Muscle layer of duodenum (tissue), 2 donors: Measurements from ENCODE around the gene NCCRP1.

Experiments used
- H3K27ac ChIP-seq: one replicate; pipeline ENCODE4 v1.7.0; 2013; ENCODE audit warnings: mild to moderate bottlenecking, low read length
- H3K27me3 ChIP-seq: one replicate; pipeline ENCODE4 v1.7.0; 2013; ENCODE audit warnings: low read depth, mild to moderate bottlenecking, control low read depth, low read length
- H3K36me3 ChIP-seq, 2 donors: one replicate each; pipeline ENCODE4 v1.7.0; 2013; ENCODE audit warnings: low read length in 2 of 2, control low read depth in 1 of 2, mild to moderate bottlenecking in 1 of 2; ENCODE audit not compliant: insufficient read depth in 2 of 2, control insufficient read depth in 1 of 2
- H3K4me1 ChIP-seq, 2 donors: one replicate each; pipeline ENCODE4 v1.7.0; 2013; ENCODE audit warnings: low read length in 2 of 2, mild to moderate bottlenecking in 2 of 2, control low read depth in 1 of 2, moderate library complexity in 1 of 2; ENCODE audit not compliant: insufficient read depth in 2 of 2, control insufficient read depth in 1 of 2
- H3K4me3 ChIP-seq, 2 donors: one replicate each; pipeline ENCODE4 v1.7.0; 2013; ENCODE audit warnings: low read length in 2 of 2, low read depth in 1 of 2, mild to moderate bottlenecking in 1 of 2
- H3K9me3 ChIP-seq, 2 donors: one replicate each; pipeline ENCODE4 v1.7.0; 2013; ENCODE audit warnings: low read length in 2 of 2, control low read depth in 1 of 2, mild to moderate bottlenecking in 1 of 2; ENCODE audit not compliant: control insufficient read depth in 1 of 2
- donor health status: healthy.

Gene NCCRP1

GRCh38 chr19:39166571-39167391, 30.0 kb upstream of the NCCRP1 start:
- Histone ChIP-seq H3K27me3 (no peaks in the 10 kb centered on the region), H3K9me3 (no peaks in the 10 kb centered on the region), H3K27ac (no peak overlapping the region), H3K4me1 (peaks cover 0 to 16% of the 10 kb centered on the region in 2 donors), H3K4me3 (no peak overlapping the region), H3K36me3 (peaks cover 0 to 21% of the 10 kb centered on the region in 2 donors)

GRCh38 chr19:39167461-39168257, 29.1 kb upstream of the NCCRP1 start:
- Histone ChIP-seq H3K36me3 (peaks cover 0 to 26% of the 10 kb centered on the region in 2 donors), H3K4me1 (peaks cover 0 to 16% of the 10 kb centered on the region in 2 donors), H3K27me3 (no peaks in the 10 kb centered on the region), H3K27ac (no peak overlapping the region), H3K4me3 (no peak overlapping the region), H3K9me3 (no peaks in the 10 kb centered on the region)

GRCh38 chr19:39168258-39169142, 28.3 kb upstream of the NCCRP1 start:
- no peaks in the 10 kb centered on the region for H3K9me3 ChIP-seq
- H3K4me3 ChIP-seq: no peak overlapping the region
- no peak overlapping the region for H3K27ac ChIP-seq
- H3K36me3 ChIP-seq: peaks cover 0 to 34% of the 10 kb centered on the region in 2 donors
- H3K4me1 ChIP-seq: peaks cover 0 to 16% of the 10 kb centered on the region in 2 donors
- H3K27me3 ChIP-seq: no peaks in the 10 kb centered on the region

- Histone ChIP-seq H3K27ac (no peak overlapping the region), H3K9me3 (no peaks in the 10 kb centered on the region), H3K4me3 (no peak overlapping the region), H3K27me3 (no peaks in the 10 kb centered on the region), H3K4me1 (peaks cover 0 to 16% of the 10 kb centered on the region in 2 donors), H3K36me3 (peaks cover 0 to 40% of the 10 kb centered on the region in 2 donors)
Measured at GRCh38 chr19:39169143-39169810, 27.5 kb upstream of the NCCRP1 start.

GRCh38 chr19:39170386-39171231, 26.2 kb upstream of the NCCRP1 start:
- Histone ChIP-seq H3K9me3 (no peaks in the 10 kb centered on the region), H3K27me3 (no peaks in the 10 kb centered on the region), H3K4me3 (no peak overlapping the region), H3K4me1 (peaks cover 0 to 16% of the 10 kb centered on the region in 2 donors), H3K36me3 (peaks cover 0 to 54% of the 10 kb centered on the region in 2 donors), H3K27ac (no peak overlapping the region)

GRCh38 chr19:39171479-39172465, 25.0 kb upstream of the NCCRP1 start:
- Histone ChIP-seq H3K27ac (no peak overlapping the region), H3K4me1 (peaks cover 0 to 9% of the 10 kb centered on the region in 2 donors), H3K4me3 (no peak overlapping the region), H3K36me3 (peaks cover 4 to 64% of the 10 kb centered on the region in 2 donors), H3K27me3 (no peaks in the 10 kb centered on the region), H3K9me3 (no peaks in the 10 kb centered on the region)

- H3K9me3 ChIP-seq: no peaks in the 10 kb centered on the region
- no peaks in the 10 kb centered on the region for H3K27me3 ChIP-seq
- H3K4me1 ChIP-seq: peaks cover 0 to 3% of the 10 kb centered on the region in 2 donors
- H3K36me3 ChIP-seq: peaks cover 4 to 76% of the 10 kb centered on the region in 2 donors
- no peak overlapping the region for H3K27ac ChIP-seq
- no peak overlapping the region for H3K4me3 ChIP-seq
Measured at GRCh38 chr19:39172700-39173501, 23.9 kb upstream of the NCCRP1 start.

GRCh38 chr19:39173502-39173991, 23.2 kb upstream of the NCCRP1 start:
- Histone ChIP-seq H3K27me3 (no peaks in the 10 kb centered on the region), H3K9me3 (no peaks in the 10 kb centered on the region), H3K4me1 (peaks cover 0 to 3% of the 10 kb centered on the region in 2 donors), H3K36me3 (peaks cover 4 to 82% of the 10 kb centered on the region in 2 donors), H3K4me3 (no peak overlapping the region), H3K27ac (no peak overlapping the region)
